Measurements from ENCODE around the gene CNTN3.

Gene CNTN3

DNA sequence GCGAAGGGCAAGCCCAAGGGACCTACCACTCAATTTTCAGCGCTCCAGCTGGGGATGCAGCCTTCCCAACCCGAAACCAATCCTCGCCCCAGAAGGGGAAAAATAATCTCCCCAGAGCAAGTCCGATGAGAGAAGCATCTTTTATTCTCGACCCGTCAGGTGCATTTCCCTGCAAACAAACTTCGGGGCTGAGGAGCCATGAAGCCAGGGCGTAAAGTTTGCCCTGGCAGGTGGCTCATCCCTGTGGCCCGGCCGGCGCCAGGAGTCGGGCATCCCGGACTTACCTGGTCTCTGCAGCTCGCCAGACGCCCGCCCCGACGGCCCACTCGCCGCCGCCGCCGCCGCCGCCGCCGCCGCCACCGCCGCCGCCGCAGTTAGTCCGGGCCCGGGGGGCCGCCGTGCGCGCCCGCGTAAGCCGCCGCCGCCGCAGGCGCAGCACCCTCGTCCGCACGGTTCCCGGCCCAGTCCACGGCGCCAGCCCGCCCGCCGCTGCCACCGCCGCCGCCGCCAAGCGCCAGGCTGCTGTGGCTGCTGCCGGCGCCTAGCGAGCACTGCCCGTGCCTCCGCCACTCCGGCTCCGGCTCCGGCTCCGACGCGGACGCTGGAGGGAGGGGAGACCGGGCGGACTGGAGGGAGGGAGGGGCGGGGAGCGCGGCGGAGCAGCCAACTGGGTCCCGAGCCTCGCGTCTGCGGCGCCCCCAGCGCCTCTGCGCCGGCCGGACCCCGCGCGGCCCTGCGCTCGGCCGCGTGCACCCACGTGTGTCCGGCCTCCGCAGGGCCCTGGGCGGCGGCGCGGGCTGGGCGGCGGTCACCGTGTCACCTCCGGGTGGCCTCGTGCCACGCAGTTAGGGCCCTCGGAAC lies at the start of gene CNTN3:
TSS of gene CNTN3 (minus strand) at position 553 of the 861 bp plus-strand sequence. CDS start 93,547 bp downstream, outside the sequence.
- DNase-seq = peak; percentile 17

- DNase-seq = no peak
Observed at GRCh38 chr3:74663178-74663577, 48.7 kb upstream of the CNTN3 start.

DNA sequence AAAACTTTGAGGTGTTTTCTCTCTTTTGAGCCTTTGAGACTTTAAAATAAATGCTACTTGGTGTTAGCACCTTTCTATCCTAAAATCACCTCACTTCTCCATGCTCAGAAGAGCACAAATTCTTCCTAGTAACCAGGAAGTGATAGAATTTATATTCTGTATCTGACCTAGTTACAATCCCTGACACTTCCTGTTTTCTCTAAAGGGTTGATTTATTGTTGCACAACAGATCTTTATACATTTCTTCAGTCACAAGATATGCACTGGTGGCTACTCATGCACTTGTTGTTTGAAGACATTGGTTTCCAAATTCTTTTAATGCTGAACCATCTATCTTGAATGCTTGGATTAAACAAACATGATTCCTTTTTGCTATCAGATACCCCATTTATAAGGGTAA lies 47.2 kb upstream of the CNTN3 start:
- DNase-seq = no peak

GRCh38 chr3:74651885-74652284 lies 37.4 kb upstream of the CNTN3 start:
- DNase-seq = no peak

- DNase-seq = no peak
Observed at GRCh38 chr3:74651292-74651691, 36.8 kb upstream of the CNTN3 start.

GRCh38 chr3:74648107-74648506 lies 33.6 kb upstream of the CNTN3 start:
- DNase-seq = no peak

DNA sequence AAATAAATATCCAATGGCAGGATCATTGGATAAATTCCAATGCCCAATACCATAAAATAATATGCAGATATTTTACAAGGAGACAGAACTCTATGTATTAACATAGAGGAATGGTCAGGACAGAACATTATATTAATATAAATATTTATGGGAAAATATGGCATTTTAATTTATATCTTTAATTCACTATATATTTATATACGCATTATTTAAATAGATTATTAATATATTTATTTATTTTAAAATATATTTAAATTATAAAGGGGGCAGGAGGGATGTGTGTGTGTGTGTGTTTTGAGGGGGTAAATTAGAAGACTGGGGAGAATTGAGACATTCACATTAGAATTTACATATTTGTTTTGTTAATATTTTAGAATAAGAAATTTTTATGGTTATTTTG lies 31.6 kb upstream of the CNTN3 start:
- no peak for DNase-seq

DNA sequence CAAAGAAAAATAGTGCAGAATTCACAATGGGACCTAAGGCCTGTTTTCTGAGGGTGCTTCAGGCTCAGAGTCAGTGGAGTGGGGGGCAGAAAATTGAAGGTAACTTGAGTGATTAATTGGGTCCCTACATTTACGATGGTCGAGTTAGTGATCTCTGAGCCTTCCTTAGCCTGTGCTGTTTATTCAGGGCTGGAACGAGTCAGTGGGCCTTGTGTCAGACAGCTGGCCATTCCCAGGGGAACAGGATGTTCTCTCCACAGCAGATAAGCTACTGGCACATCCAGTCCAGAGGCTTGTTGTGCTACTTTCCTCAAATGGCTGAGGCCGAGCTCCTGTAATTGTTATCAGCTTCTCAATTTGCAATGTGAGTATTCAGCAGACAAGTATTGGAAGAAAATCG lies 29.2 kb upstream of the CNTN3 start:
- no peak for DNase-seq

DNA sequence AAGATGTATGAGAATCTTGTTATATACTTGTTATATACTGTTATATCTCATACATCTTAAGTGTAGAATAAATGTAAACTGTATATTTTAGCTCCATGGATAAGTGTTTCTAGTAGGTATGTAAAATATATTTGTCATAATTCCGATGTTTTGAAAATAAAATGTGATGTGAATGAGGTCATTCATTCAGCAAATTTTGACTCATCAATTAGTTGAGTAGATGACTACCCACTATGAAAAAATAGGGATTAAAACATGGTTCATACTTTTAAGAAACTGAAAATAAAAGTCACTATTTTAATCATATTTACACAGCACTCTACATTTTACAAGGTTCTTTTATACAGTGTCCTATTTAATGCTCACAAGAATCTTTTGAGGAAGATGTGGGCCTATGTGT lies 28.4 kb upstream of the CNTN3 start:
- DNase-seq = no peak

DNA sequence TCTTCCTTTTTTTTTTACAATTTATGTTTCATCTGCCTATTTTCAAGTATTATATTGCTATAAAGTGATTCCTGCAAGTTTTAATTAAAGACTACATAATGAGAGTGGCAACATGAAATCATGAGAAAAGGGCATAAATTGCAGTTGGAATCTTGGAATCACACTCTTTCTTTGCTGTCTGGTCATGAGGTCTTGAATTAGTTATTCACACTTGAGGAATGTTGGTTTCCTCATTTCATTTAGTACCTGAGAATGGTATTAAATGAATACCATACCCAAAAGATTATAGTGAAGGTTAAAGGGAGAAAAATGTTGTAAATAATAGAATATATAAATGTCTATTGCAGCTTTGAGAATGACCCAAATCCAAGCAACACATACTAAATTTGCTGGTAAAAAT lies 25.8 kb upstream of the CNTN3 start:
- no peak for DNase-seq

DNA sequence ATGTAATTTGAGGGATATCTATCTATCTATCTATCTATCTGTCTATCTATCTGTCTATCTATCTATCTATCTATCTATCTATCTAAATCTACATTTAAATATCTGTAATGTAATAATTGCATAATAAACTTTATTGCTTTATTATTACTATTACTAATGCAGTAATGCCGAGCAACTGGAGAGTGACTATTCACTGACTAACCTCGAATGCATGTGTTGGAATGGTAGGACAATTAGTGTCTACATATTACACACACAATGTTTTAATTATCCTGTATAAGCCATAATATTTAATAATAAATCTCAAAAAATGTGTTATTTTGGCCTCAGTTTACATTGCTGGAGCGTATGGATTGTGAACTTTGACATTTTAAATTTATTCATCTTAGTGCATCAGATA lies 25.2 kb upstream of the CNTN3 start:
- no peak for DNase-seq

- no peak for DNase-seq
Observed at GRCh38 chr3:74636981-74637380, 22.5 kb upstream of the CNTN3 start.

DNA sequence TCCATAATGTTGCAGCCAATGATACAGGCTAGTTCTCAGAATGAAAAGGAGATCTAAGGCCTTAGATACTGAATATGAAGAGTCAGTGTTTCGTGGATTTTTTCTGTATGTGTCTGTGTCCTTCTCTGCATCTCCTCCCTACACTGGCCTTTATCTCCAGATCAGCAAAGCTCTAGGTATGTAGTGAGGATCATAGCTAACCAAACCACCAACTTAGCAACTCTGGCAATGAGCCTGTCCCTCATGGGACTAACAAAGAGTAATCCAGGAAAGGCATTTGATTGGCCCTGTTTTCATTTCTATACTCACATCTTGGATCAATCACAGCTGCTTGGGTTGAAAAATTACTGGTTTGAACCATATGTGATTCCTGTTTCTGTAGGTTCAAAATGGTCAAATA lies 18.6 kb upstream of the CNTN3 start:
- DNase-seq = no peak

GRCh38 chr3:74631351-74632140 lies 17.1 kb upstream of the CNTN3 start:
- DNase-seq = no peak

DNA sequence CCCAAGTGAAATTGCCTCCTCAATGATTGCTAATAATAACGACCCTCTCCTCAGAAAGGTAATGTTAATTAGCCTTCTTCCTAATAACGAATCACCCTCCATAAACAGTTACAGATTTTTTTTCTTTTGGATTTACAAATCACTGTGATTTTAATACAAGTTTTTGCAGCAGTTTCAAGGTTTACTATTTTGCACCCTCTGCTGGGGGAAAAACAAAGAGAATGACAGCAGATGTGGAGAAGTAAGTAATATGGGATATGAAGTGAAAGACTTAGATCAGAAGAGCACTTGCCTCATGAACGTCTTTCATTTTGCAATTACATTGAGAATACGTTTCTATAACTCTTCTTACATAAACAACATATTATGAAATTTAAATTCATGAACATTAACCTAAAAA lies 16.1 kb upstream of the CNTN3 start:
- no peak for DNase-seq

DNA sequence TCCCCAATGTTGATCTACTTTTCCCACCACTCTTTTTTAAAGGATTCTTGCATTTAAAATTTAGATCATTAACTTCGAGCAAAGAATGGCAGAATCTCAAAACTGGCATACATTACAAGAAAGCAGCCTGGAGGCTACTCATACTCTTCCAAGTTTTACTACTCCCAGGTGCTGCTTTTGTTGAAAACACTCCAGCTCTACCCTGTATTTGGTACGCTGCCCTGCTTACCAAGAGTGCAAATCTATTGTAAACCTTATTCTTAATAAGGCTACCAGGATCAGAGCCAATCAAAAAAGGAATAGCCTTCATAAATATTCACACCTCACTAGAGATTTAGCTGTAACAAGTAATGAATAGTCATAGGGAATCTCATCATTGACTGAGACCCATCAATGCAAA lies 11.6 kb upstream of the CNTN3 start:
- no peak for DNase-seq

DNA sequence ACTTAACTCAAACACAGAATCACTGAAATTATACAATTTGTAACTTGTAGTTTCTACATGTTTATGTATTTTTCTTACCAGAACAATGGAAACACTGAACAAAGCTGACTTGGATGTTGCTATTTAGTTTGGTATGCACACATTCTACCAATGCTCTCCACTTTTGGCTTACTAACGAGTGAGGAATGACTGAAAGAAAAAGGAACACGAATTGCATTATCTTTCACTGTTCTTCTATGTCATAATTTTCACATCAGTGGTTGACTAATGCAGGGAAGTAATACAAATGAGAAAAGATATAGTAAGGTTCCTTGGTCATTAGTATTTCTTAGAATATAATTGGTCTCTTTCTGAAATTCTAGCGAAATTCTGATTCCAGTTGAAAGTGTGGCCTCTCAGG lies 9.8 kb upstream of the CNTN3 start:
- DNase-seq = no peak

- DNase-seq = no peak
Observed at GRCh38 chr3:74623261-74623836, 8.9 kb upstream of the CNTN3 start.

DNA sequence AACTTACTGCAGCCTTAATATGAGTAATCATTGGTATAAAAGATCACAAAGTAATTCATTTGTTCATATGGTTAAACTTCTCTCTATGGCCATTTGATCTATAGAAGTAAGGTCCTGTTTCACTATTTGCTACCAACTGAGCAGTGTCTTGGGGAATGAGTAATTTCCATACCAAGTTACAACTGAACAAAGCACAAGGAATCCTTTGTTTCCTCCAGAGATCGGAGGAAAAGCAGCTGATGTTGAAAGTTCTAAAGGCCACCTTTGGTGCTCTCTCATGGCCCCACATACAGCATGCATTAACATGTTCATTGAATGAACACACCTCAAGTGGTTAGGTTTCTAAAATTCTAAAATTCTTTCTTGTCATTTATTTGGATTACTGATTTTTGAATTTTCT lies 7.1 kb upstream of the CNTN3 start:
- no peak for DNase-seq

DNA sequence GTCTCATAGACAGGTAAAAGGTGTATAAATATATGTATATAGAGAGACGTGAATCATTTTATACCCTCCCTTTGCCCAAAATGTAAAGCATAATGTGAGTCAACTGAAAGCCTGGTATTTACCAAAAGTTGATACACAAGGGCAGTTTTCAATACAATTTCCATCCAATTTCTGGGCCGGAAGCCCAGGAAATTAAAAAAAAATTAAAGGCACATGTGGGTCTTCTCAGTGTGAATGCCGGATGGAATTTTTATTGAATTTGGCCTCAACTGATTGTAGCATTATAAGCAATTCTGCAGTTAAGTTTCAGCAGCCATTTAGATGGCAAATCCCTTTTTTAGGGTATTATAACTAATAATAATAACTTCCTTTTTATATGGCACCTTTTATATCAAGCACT lies 3.3 kb upstream of the CNTN3 start:
- DNase-seq = no peak

- no peak for DNase-seq
Observed at GRCh38 chr3:74613521-74614106, 845 bp downstream of the CNTN3 start.

DNA sequence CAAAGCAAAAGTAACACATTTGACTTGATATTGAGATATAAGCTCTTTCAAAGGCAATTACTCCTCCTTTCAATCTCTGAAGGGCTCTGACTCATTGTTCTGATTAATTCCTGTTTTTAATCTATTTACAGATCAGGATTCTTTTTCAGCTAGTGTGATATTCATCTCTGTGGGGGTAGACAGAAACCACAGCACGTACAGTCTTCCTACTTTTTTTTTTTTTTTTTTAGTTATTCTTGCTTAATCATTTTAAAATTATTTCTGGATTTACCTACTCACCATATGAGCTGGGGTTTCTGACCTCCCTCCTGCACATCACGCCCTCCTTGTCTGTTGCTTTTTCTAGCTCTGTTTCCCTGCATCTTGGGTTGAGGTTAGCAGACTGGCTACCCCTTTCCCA lies 1.4 kb downstream of the CNTN3 start:
- DNase-seq = no peak

DNA sequence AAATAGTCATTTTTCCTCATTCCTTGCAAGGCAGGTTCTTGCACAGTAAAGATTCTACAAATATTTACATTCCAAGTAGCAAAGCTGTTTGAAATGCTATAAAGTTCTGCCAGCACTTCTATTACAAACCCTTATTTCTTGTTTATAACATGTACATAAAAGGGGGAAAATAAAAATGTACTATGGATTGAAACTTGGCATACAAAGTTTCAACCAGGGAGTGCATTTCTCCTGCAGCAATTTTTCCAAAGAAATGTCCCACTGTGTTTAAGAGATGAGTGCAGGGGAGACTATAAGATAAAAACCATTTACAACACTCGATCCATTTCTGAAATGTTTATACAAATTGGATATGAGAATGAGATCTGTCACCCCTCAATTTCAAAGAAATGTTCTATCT lies 3.3 kb downstream of the CNTN3 start:
- DNase-seq = no peak

GRCh38 chr3:74607803-74608202 lies 6.7 kb downstream of the CNTN3 start:
- DNase-seq = no peak
